Measurements from ENCODE around the gene GTPBP3.
"Not testable (repeated sequence)": the region's sequence is repeated elsewhere in the genome, so short reads cannot be mapped to it uniquely, and the experiment has no call there.

Gene GTPBP3
- 10.0 to 14.0 reads per million in 2 donors for total RNA-seq

GRCh38 chr19:17336872-17337674 is at the start of gene GTPBP3:
TSS of gene GTPBP3 (plus strand) at chr19:17337553. CDS start at chr19:17337612, 59 bp downstream.
- DNase-seq: peak; percentile 92 to 99 (median 95)

GRCh38 chr19:17289489-17289888 is 47.9 kb upstream of the GTPBP3 start:
- DNase-seq: peak in 1 of 5 experiments; percentile 80

GRCh38 chr19:17292301-17293074 is 44.9 kb upstream of the GTPBP3 start:
- peak; percentile 66 to 87 (median 67) for DNase-seq

GRCh38 chr19:17293605-17294004 is 43.7 kb upstream of the GTPBP3 start:
- DNase-seq: no peak

- DNase-seq: peak in 4 of 5 experiments; percentile 28 to 57 (median 36)
Observed at GRCh38 chr19:17294051-17294891, 43.1 kb upstream of the GTPBP3 start.

- not testable (repeated sequence) for DNase-seq
Observed at GRCh38 chr19:17295551-17295950, 41.8 kb upstream of the GTPBP3 start.

- no peak for DNase-seq
Observed at GRCh38 chr19:17296273-17296672, 41.1 kb upstream of the GTPBP3 start.

GRCh38 chr19:17296976-17297375 is 40.4 kb upstream of the GTPBP3 start:
- no peak for DNase-seq

GRCh38 chr19:17300992-17301619 is 36.2 kb upstream of the GTPBP3 start:
- no peak for DNase-seq

GRCh38 chr19:17302391-17303166 is 34.8 kb upstream of the GTPBP3 start:
- no peak for DNase-seq

GRCh38 chr19:17303167-17303939 is 34.0 kb upstream of the GTPBP3 start, which contains the start of gene ABHD8:
TSS of gene ABHD8 (minus strand) at chr19:17303425. CDS start at chr19:17301616, 1,809 bp downstream.
- DNase-seq: peak; percentile 83 to 95 (median 90)

GRCh38 chr19:17303940-17304267 is 33.4 kb upstream of the GTPBP3 start:
- no peak for DNase-seq

- no peak for DNase-seq
Observed at GRCh38 chr19:17304386-17305215, 32.8 kb upstream of the GTPBP3 start.

GRCh38 chr19:17305216-17305516 is 32.2 kb upstream of the GTPBP3 start:
- no peak for DNase-seq

GRCh38 chr19:17305517-17306284 is 31.7 kb upstream of the GTPBP3 start, which contains the start of gene MRPL34:
TSS of gene MRPL34 (plus strand) at chr19:17305872. CDS start at chr19:17305893, 21 bp downstream.
- DNase-seq: peak; percentile 85 to 99 (median 93)

- DNase-seq: no peak
Observed at GRCh38 chr19:17306285-17306714, 31.1 kb upstream of the GTPBP3 start.

GRCh38 chr19:17307876-17308377 is 29.4 kb upstream of the GTPBP3 start:
- DNase-seq: no peak

- peak; percentile 94 to 100 (median 99) for DNase-seq
Observed at GRCh38 chr19:17309198-17309964, 28.0 kb upstream of the GTPBP3 start, which contains the start of gene DDA1. TSS of gene DDA1 (plus strand) at chr19:17309563. CDS start at chr19:17309655, 92 bp downstream.
